IMR-90 (cell line): ENCODE results near the gene IL19. TPM values are rescaled to one million over a fixed set of nuclear protein-coding genes. Genes with fewer than 3 reads are reported as not detected.
"Not testable (repeated sequence)": the region's sequence is repeated elsewhere in the genome, so short reads cannot be mapped to it uniquely, and the experiment has no call there.

Experiments used
- ATAC-seq: fragments of 200-7000 bp; cut with Tn5 transposase; 2 replicates; pipeline ENCODE4 v1.9.1; 2020; ENCODE audit warnings: low read depth, mild to moderate bottlenecking, moderate library complexity
- BruUV-seq: library from RNA; stranded (reverse); fragments of 400-500 nt; replicated peaks from 2 replicates; lab custom pipeline; 2021; lab: Mats Ljungman, UMichigan
- CTCF ChIA-PET: fragments of 300-600 bp; formaldehyde crosslinking; extraction: SDS; loops from one replicate; lab custom pipeline; 2021; ENCODE audit warnings: antibody characterized with exemption; lab: Yijun Ruan, JAX
- POLR2A ChIA-PET: fragments of 300-600 bp; sonication (Branson Sonifier 250); formaldehyde crosslinking; loops from one replicate; lab custom pipeline; 2022; ENCODE audit warnings: antibody characterized with exemption; ENCODE audit not compliant: unreplicated experiment; lab: Charles Lee
- DNase-seq: peaks from one replicate; pipeline ENCODE4 v3.0.0; 2013
- H2AFZ ChIP-seq: replicated peaks from 2 replicates; pipeline ENCODE3; 2013; ENCODE audit warnings: low read length, mild to moderate bottlenecking; ENCODE audit not compliant: poor library complexity
- H2AK5ac ChIP-seq: 2 replicates; pipeline ENCODE4 v1.6.1; 2013; ENCODE audit warnings: low read depth, low read length, inconsistent platforms
- H2AK9ac ChIP-seq: replicated peaks from 2 replicates; pipeline ENCODE3; 2013; ENCODE audit warnings: mild to moderate bottlenecking, low read depth, low read length, moderate library complexity; ENCODE audit not compliant: poor library complexity
- H2BK120ac ChIP-seq: 2 replicates; pipeline ENCODE4 v1.6.1; 2013; ENCODE audit warnings: low read depth, low read length, inconsistent platforms
- H2BK15ac ChIP-seq: 3 replicates; pipeline ENCODE4 v1.6.1; 2013; ENCODE audit warnings: low read depth, low read length, inconsistent platforms
- H2BK20ac ChIP-seq: 2 replicates; pipeline ENCODE4 v1.6.1; 2013; ENCODE audit warnings: low read depth, mild to moderate bottlenecking, inconsistent platforms, low read length, moderate library complexity
- H2BK5ac ChIP-seq: 2 replicates; pipeline ENCODE4 v1.6.1; 2013; ENCODE audit warnings: mild to moderate bottlenecking, low read depth, low read length, inconsistent platforms; ENCODE audit not compliant: poor library complexity, severe bottlenecking
- H3K14ac ChIP-seq: replicated peaks from 2 replicates; pipeline ENCODE4 v1.6.1; 2013; ENCODE audit warnings: low read depth, low read length, inconsistent platforms
- H3K18ac ChIP-seq: 2 replicates; pipeline ENCODE4 v1.6.1; 2013; ENCODE audit warnings: low read depth, low read length, control low read depth
- H3K23ac ChIP-seq: 2 replicates; pipeline ENCODE4 v1.6.1; 2013; ENCODE audit warnings: low read depth, low read length, inconsistent platforms
- H3K27ac ChIP-seq: 2 replicates; pipeline ENCODE4 v1.5.1; 2013; ENCODE audit warnings: mild to moderate bottlenecking, control low read depth, low read length; ENCODE audit not compliant: insufficient read depth
- H3K27me3 ChIP-seq: 2 replicates; pipeline ENCODE4 v1.6.1; 2013; ENCODE audit warnings: low read length; ENCODE audit not compliant: control insufficient read depth, insufficient read depth
- H3K36me3 ChIP-seq: 2 replicates; pipeline ENCODE4 v1.6.1; 2013; ENCODE audit warnings: low read length, mixed read lengths; ENCODE audit not compliant: control insufficient read depth, insufficient read depth
- H3K4ac ChIP-seq: 2 replicates; pipeline ENCODE4 v1.6.1; 2013; ENCODE audit warnings: low read depth, low read length, inconsistent platforms
- H3K4me1 ChIP-seq: 2 replicates; pipeline ENCODE4 v1.6.1; 2013; ENCODE audit warnings: low read length, mixed read lengths; ENCODE audit not compliant: control insufficient read depth, insufficient read depth
- H3K4me2 ChIP-seq: 2 replicates; pipeline ENCODE4 v1.6.1; 2013; ENCODE audit warnings: low read depth, mild to moderate bottlenecking, control low read depth, low read length, moderate library complexity
- H3K4me3 ChIP-seq: 2 replicates; pipeline ENCODE4 v1.5.1; 2013; ENCODE audit warnings: low read depth, mild to moderate bottlenecking, control low read depth, low read length, moderate library complexity; ENCODE audit not compliant: insufficient read depth
- H3K56ac ChIP-seq: 2 replicates; pipeline ENCODE4 v1.6.1; 2013; ENCODE audit warnings: low read length, inconsistent platforms; ENCODE audit not compliant: insufficient read depth; ENCODE audit errors: extremely low read depth
- H3K79me1 ChIP-seq, 2 experiments: 2 replicates each; pipeline ENCODE4 v1.6.1; 2013; ENCODE audit warnings: low read length in 2 of 2, inconsistent platforms in 1 of 2, low read depth in 1 of 2
- H3K9ac ChIP-seq: 2 replicates; pipeline ENCODE4 v1.6.1; 2013; ENCODE audit warnings: low read depth, low read length, control low read depth
- H3K9me1 ChIP-seq: 2 replicates; pipeline ENCODE4 v1.6.1; 2013; ENCODE audit warnings: low read length, inconsistent platforms; ENCODE audit not compliant: insufficient read depth
- H3K9me3 ChIP-seq: 2 replicates; pipeline ENCODE4 v1.6.1; 2013; ENCODE audit warnings: low read length; ENCODE audit not compliant: control insufficient read depth, insufficient read depth
- H4K20me1 ChIP-seq: 2 replicates; pipeline ENCODE4 v1.6.1; 2013; ENCODE audit warnings: low read length, inconsistent platforms; ENCODE audit not compliant: insufficient read depth
- H4K5ac ChIP-seq: 2 replicates; pipeline ENCODE4 v1.6.1; 2013; ENCODE audit warnings: mild to moderate bottlenecking, low read depth, low read length, control low read depth
- H4K8ac ChIP-seq, 2 experiments: 2 replicates each; pipeline ENCODE4 v1.6.1; 2013; ENCODE audit warnings: low read depth in 2 of 2, low read length in 2 of 2, control low read depth in 1 of 2, inconsistent platforms in 1 of 2
- H4K91ac ChIP-seq: 2 replicates; pipeline ENCODE4 v1.6.1; 2013; ENCODE audit warnings: low read depth, low read length, inconsistent platforms; ENCODE audit not compliant: insufficient read depth
- CEBPB ChIP-seq: IDR thresholded peaks from 2 replicates; pipeline ENCODE4 v1.6.1; 2012; ENCODE audit warnings: low read depth, low read length, improper control_type of control experiment
- RCOR1 ChIP-seq: IDR thresholded peaks from 2 replicates; pipeline ENCODE4 v1.6.1; 2012; ENCODE audit warnings: mild to moderate bottlenecking, low read length, improper control_type of control experiment; ENCODE audit not compliant: insufficient replicate concordance
- WGBS, 2 experiments: methylation state at CpG; one replicate each; pipeline versions ENCODE4 v1.1.5 to v1.1.7; 2013; ENCODE audit warnings: missing lambda C conversion rate in 2 of 2; ENCODE audit not compliant: insufficient read length in 1 of 2; ENCODE audit errors: extremely low coverage in 2 of 2; 5-methylcytosine and 5-hydroxymethylcytosine counted together
- dilution Hi-C: fragments of 300-500 bp; cut with HindIII; formaldehyde crosslinking; loops from one replicate; pipeline ENCODE4 v1.14.3; 2018; ENCODE audit warnings: low sequenced_read_pairs; ENCODE audit not compliant: unreplicated experiment
- in situ Hi-C: fragments of 300-500 bp; cut with MboI; formaldehyde crosslinking; loops from 3 replicates; pipeline ENCODE4 v1.14.3; 2019; ENCODE audit warnings: low sequenced_read_pairs, inconsistent platforms, mixed read lengths
- intact Hi-C: fragments of 100-400 bp; cut with micrococcal nuclease; formaldehyde crosslinking; loops from 2 replicates; pipeline ENCODE4 v1.10.0; 2022
- polyA plus RNA-seq, 3 experiments: library from polyadenylated mRNA; depleted of rRNA; stranded (reverse); fragments of >200 nt; gene quantifications; 2 replicates each; pipeline ENCODE4 v1.2.3, GENCODE V29; 2012; ENCODE audit warnings: low replicate concordance in 1 of 3
- total RNA-seq: library from RNA; depleted of rRNA; stranded (reverse); fragments of >200 nt; gene quantifications from 2 replicates; pipeline ENCODE4 v1.2.3, GENCODE V29; 2012
- TF ChIP-seq, protein P1 (sequence below): fragments of 150-350 bp; IDR thresholded peaks from 2 replicates; pipeline ENCODE4 v1.6.1; 2017; ENCODE audit warnings: mild to moderate bottlenecking, antibody characterized with exemption, low read length, low read depth

Gene IL19
- total and polyA plus RNA-seq, 2 of the 4 experiments (the other 2 are of a cell fraction): not detected

DNA sequence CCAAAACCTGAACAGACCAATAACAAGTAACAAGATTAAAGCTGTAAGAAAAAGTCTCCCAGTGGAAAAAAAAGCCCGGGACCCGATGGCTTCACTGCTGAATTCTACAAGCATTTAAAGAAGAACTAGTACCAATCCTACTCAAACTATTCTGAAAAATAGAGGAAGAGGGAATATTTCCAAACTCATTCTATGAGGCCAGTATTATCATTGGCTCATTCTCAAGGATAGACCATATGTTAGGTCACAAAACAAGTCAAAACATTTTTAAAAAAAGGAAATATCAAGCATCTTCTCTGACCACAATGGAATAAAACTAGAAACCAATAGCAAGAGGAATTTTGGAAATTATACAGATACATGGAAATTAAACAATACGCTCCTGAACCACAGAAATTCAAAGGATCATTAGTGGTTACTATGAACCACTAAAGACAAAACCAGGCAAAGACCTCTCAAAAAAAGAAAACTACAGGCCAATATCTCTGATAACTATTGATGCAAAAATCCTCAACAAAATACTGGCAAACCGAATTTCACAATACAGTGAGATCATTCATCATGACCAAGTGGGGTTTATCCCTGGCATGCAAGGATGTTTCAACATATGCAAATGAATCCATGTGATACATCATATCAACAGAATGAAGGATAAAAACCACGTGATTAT is 80.9 kb downstream of the IL19 start:
- intact Hi-C loops: no loop called here
- ATAC-seq: no peak
- Histone ChIP-seq H3K18ac (no peak overlapping the region), H2BK20ac (no peak overlapping the region), H3K9me1 (0 out of 2 replicates have a peak, but pooled peaks cover 4% of the 10 kb centered on the region), H3K4me2 (no peak overlapping the region), H3K4me1 (peaks cover 2% of the 10 kb centered on the region; the same call in 1 of the 2 replicates), H3K9ac (no peak overlapping the region), H4K91ac (no peak overlapping the region), H3K4me3 (no peak overlapping the region), H3K27me3 (no peaks in the 10 kb centered on the region; the same call in 1 of the 2 replicates), H2AK9ac (no peak overlapping the region), H4K5ac (no peak overlapping the region), H2BK5ac (no peak overlapping the region), H3K23ac (no peak overlapping the region), H2AK5ac (no peak overlapping the region), H4K20me1 (no peaks in the 10 kb centered on the region), H3K27ac (no peak overlapping the region), H3K14ac (no peak overlapping the region), H3K79me1 (no peaks in the 10 kb centered on the region), H3K36me3 (no peaks in the 10 kb centered on the region), H2BK15ac (no peak overlapping the region), H3K56ac (no peak overlapping the region), H2BK120ac (no peak overlapping the region), H2AFZ (no peak overlapping the region), H3K9me3 (no peaks in the 10 kb centered on the region), H3K4ac (no peak overlapping the region), H4K8ac (no peak overlapping the region)
- DNase-seq: peak; percentile 44
- TF ChIP-seq, protein P1, sequence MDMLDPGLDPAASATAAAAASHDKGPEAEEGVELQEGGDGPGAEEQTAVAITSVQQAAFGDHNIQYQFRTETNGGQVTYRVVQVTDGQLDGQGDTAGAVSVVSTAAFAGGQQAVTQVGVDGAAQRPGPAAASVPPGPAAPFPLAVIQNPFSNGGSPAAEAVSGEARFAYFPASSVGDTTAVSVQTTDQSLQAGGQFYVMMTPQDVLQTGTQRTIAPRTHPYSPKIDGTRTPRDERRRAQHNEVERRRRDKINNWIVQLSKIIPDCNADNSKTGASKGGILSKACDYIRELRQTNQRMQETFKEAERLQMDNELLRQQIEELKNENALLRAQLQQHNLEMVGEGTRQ: 0 out of 2 replicates have a peak, but pooled peaks have one; percentile 12
- peak; percentile 79 for TF ChIP-seq CEBPB
- no peak for TF ChIP-seq RCOR1
- BruUV-seq: no TSS peak
- CTCF ChIA-PET: interaction anchor here (1.1 kb wide), 1 partner anchor 13 kb away, joined by 4 read pairs; the partner anchor contains the start of gene IL20
- in situ Hi-C loops: no loop called here
- dilution Hi-C loops: no loop called here
- WGBS, 2 experiments: no CpG with 5 or more reads among the region's 5 CpGs
- POLR2A ChIA-PET: no interaction called here

DNA sequence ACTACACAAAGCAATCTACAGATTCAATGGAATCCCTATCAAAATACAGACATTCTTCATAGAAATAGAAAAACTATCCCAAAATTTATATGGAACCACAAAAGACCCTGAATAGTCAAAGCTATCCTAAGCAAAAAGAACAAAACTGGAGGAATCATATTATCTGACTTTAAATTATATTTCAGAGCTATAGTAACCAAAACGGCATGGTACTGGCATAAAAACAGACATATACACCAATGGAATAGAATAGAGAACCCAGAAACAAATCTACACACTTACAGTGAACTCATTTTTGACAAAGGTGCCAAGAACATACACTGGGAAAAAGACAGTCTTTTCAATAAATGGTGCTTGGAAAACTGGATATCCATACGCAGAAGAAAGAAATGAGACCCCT is 82.1 kb downstream of the IL19 start:
- H3K9me3 ChIP-seq, BruUV-seq, H3K23ac ChIP-seq, H3K9ac ChIP-seq, H3K4ac ChIP-seq, H3K4me3 ChIP-seq, H3K14ac ChIP-seq, H3K27me3 ChIP-seq, H2AFZ ChIP-seq, H2AK9ac ChIP-seq, H3K4me2 ChIP-seq, ATAC-seq, DNase-seq, H2BK5ac ChIP-seq, H3K27ac ChIP-seq, H4K20me1 ChIP-seq, CTCF ChIA-PET, in situ Hi-C loops, H2AK5ac ChIP-seq, H4K91ac ChIP-seq, H3K79me1 ChIP-seq, H2BK120ac ChIP-seq, H2BK20ac ChIP-seq, intact Hi-C loops, H3K4me1 ChIP-seq, dilution Hi-C loops, POLR2A ChIA-PET, H3K56ac ChIP-seq, H4K5ac ChIP-seq, H3K36me3 ChIP-seq, H3K18ac ChIP-seq, H2BK15ac ChIP-seq, H4K8ac ChIP-seq, H3K9me1 ChIP-seq: not testable (repeated sequence)
- WGBS, 2 experiments: no CpG with 5 or more reads among the region's 2 CpGs
